Astrocyte (in vitro differentiated cells and primary cell): ENCODE data around the gene EPB41L1. TPM values are rescaled to one million over a fixed set of nuclear protein-coding genes. Genes with fewer than 3 reads are reported as not detected.

Source experiments
- DNase-seq: peaks from one replicate; pipeline ENCODE4 v3.0.0-alpha.2; 2010; ENCODE audit warnings: low read depth
- FAIRE-seq: peaks from 2 replicates; lab custom pipeline; 2011; peaks lifted over from hg19 to GRCh38; lab: Jason Lieb, UNC
- H2AFZ ChIP-seq: 2 replicates; pipeline ENCODE4 v1.6.0; 2012; ENCODE audit warnings: low read depth, low read length, inconsistent platforms
- H3K27ac ChIP-seq: 2 replicates; pipeline ENCODE4 v1.5.1; 2011; ENCODE audit warnings: low read depth, low read length, inconsistent platforms
- H3K27me3 ChIP-seq: 2 replicates; pipeline ENCODE4 v1.6.0; 2011; ENCODE audit warnings: low read length, inconsistent platforms; ENCODE audit not compliant: insufficient read depth
- H3K36me3 ChIP-seq: 2 replicates; pipeline ENCODE4 v1.5.1; 2011; ENCODE audit warnings: low read length, inconsistent platforms; ENCODE audit not compliant: insufficient read depth
- H3K4me1 ChIP-seq: 2 replicates; pipeline ENCODE4 v1.5.1; 2011; ENCODE audit warnings: low read length, inconsistent platforms; ENCODE audit not compliant: insufficient read depth
- H3K4me2 ChIP-seq: 2 replicates; pipeline ENCODE4 v1.6.0; 2012; ENCODE audit warnings: low read length, inconsistent platforms
- H3K4me3 ChIP-seq: 2 replicates; pipeline ENCODE4 v1.5.1; 2011; ENCODE audit warnings: low read depth, mild to moderate bottlenecking, low read length, inconsistent platforms; ENCODE audit not compliant: insufficient read depth
- H3K79me2 ChIP-seq: 2 replicates; pipeline ENCODE4 v1.6.0; 2012; ENCODE audit warnings: mild to moderate bottlenecking, low read length, inconsistent platforms; ENCODE audit not compliant: insufficient read depth
- H3K9ac ChIP-seq: 2 replicates; pipeline ENCODE4 v1.6.0; 2012; ENCODE audit warnings: mild to moderate bottlenecking, low read length, inconsistent platforms
- H3K9me3 ChIP-seq: 2 replicates; pipeline ENCODE4 v1.5.1; 2012; ENCODE audit warnings: low read depth, mild to moderate bottlenecking, low read length, inconsistent platforms; ENCODE audit not compliant: insufficient read depth
- H4K20me1 ChIP-seq: 2 replicates; pipeline ENCODE4 v1.6.0; 2012; ENCODE audit warnings: low read length, inconsistent platforms; ENCODE audit not compliant: insufficient read depth
- H3K27ac Mint-ChIP-seq: one replicate; pipeline ENCODE4 v1.8.0; 2021; ENCODE audit warnings: mild to moderate bottlenecking, mixed read lengths; ENCODE audit not compliant: unreplicated experiment
- H3K27me3 Mint-ChIP-seq: one replicate; pipeline ENCODE4 v1.8.0; 2021; ENCODE audit warnings: low read depth, mixed read lengths; ENCODE audit not compliant: unreplicated experiment
- H3K36me3 Mint-ChIP-seq: one replicate; pipeline ENCODE4 v1.8.0; 2021; ENCODE audit warnings: low read depth, mixed read lengths; ENCODE audit not compliant: unreplicated experiment
- H3K4me1 Mint-ChIP-seq: one replicate; pipeline ENCODE4 v1.8.0; 2021; ENCODE audit warnings: low read depth, mixed read lengths; ENCODE audit not compliant: unreplicated experiment
- H3K4me3 Mint-ChIP-seq: one replicate; pipeline ENCODE4 v1.8.0; 2021; ENCODE audit warnings: mild to moderate bottlenecking, moderate library complexity, mixed read lengths; ENCODE audit not compliant: unreplicated experiment
- H3K9me3 Mint-ChIP-seq: one replicate; pipeline ENCODE4 v1.8.0; 2021; ENCODE audit warnings: mild to moderate bottlenecking, mixed read lengths; ENCODE audit not compliant: unreplicated experiment
- EZH2 ChIP-seq: IDR thresholded peaks from 2 replicates; pipeline ENCODE4 v1.6.1; 2012; ENCODE audit warnings: mild to moderate bottlenecking, low read length, inconsistent platforms; ENCODE audit not compliant: insufficient read depth
- total RNA-seq: library from RNA; stranded (reverse); gene quantifications from 2 replicates; pipeline ENCODE4 v1.2.1, GENCODE V29; 2021
- TF ChIP-seq, protein P1 (sequence below): IDR thresholded peaks from 2 replicates; pipeline ENCODE4 v1.5.1; 2011; ENCODE audit warnings: low read depth, mild to moderate bottlenecking, inconsistent platforms, low read length, moderate library complexity; ENCODE audit not compliant: insufficient read depth

The EPB41L1 gene
- total RNA-seq, 1 donor from 2014 or later, result 39.4 TPM

DNA sequence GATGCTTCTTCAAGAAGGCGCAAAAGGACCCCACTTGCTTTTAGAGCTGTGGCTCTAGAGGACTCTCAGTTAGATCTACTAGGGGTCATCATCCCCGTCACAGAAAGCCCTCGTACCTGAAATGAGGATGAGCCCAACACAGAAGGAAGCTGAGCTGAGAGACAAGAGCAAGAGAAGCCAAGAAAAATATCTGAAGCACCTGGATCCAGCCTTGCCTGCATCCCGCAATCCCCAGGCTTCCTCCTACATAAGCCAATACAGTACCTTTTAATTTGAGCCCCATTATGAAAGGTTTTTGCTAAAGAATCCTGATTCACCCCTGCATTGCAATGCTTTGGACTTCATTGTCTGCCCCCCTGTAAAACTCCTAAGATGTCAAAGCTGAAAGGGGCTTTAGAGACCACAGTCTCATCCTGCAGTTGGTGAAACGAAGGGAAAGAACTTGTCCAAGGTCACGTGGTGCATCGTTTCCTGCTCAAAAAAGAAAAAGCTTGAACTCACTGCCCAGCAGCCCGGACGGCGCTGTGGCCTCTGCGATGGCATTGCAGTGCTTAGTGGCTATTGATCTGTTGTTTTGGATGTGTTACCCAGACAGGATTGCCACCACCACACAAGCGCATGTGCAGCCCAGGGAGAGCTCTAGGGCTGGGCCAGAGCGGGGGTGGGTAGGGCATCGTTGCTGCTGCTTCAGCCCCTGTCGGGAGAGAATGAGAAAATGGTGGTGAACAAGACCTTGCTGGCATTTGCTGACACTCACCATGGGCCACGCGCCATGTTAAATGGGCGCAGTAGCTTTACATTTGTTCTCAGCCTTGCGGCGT, 110.1 kb downstream of the EPB41L1 start:
- Mint-ChIP-seq H3K4me3 (no peak overlapping the region), H3K36me3 (no peaks in the 10 kb centered on the region), H3K27me3 (peaks cover 11% of the 10 kb centered on the region), H3K9me3 (no peaks in the 10 kb centered on the region), H3K27ac (no peak overlapping the region), H3K4me1 (peaks cover 5% of the 10 kb centered on the region)
- no peak overlapping the region for H3K27ac ChIP-seq
- FAIRE-seq (no peak), DNase-seq (no peak)
- no peaks in the 10 kb centered on the region for H3K4me1 ChIP-seq
- no peaks in the 10 kb centered on the region for H3K9me3 ChIP-seq
- no peak overlapping the region for H2AFZ ChIP-seq
- H3K27me3 ChIP-seq, result no peaks in the 10 kb centered on the region
- H3K79me2 ChIP-seq, result no peaks in the 10 kb centered on the region
- no peak for TF ChIP-seq EZH2
- TF ChIP-seq, protein P1, sequence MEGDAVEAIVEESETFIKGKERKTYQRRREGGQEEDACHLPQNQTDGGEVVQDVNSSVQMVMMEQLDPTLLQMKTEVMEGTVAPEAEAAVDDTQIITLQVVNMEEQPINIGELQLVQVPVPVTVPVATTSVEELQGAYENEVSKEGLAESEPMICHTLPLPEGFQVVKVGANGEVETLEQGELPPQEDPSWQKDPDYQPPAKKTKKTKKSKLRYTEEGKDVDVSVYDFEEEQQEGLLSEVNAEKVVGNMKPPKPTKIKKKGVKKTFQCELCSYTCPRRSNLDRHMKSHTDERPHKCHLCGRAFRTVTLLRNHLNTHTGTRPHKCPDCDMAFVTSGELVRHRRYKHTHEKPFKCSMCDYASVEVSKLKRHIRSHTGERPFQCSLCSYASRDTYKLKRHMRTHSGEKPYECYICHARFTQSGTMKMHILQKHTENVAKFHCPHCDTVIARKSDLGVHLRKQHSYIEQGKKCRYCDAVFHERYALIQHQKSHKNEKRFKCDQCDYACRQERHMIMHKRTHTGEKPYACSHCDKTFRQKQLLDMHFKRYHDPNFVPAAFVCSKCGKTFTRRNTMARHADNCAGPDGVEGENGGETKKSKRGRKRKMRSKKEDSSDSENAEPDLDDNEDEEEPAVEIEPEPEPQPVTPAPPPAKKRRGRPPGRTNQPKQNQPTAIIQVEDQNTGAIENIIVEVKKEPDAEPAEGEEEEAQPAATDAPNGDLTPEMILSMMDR, result no peak
- no peaks in the 10 kb centered on the region for H3K36me3 ChIP-seq
- H3K4me2 ChIP-seq, result no peak overlapping the region
- H3K9ac ChIP-seq, result no peak overlapping the region
- H4K20me1 ChIP-seq, result no peaks in the 10 kb centered on the region
- H3K4me3 ChIP-seq, result no peak overlapping the region

DNA sequence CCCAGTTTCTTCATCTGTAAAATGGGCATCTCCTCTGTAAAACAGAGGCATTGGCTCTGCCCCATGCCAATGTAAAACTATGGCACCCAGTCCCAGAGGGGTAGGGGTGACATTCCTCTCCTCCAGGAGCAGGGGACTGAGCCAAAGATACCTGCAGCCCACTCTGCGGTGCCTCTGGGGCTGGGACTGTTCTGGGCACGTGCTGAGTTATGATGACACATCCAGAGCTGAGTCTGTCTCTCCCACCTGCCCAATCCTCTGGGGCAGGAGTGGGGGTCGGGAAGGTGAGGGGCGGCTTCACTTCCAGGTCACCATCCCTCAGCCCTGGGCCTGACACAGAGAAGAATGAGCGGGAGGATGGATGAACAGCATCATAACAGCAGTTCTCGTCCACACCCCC, 111.6 kb downstream of the EPB41L1 start:
- peaks cover 6% of the 10 kb centered on the region for H3K4me1 Mint-ChIP-seq
- DNase-seq, result no peak
- Histone ChIP-seq H3K4me1 (no peaks in the 10 kb centered on the region), H3K9me3 (no peaks in the 10 kb centered on the region), H3K4me2 (no peak overlapping the region), H3K79me2 (no peaks in the 10 kb centered on the region), H3K4me3 (no peak overlapping the region), H3K27ac (no peak overlapping the region), H2AFZ (no peak overlapping the region), H3K27me3 (no peaks in the 10 kb centered on the region), H3K36me3 (no peaks in the 10 kb centered on the region), H4K20me1 (no peaks in the 10 kb centered on the region), H3K9ac (no peak overlapping the region)
- H3K27me3 Mint-ChIP-seq, result peaks cover 9% of the 10 kb centered on the region
- H3K36me3 Mint-ChIP-seq, result no peaks in the 10 kb centered on the region
- no peak overlapping the region for H3K4me3 Mint-ChIP-seq
- FAIRE-seq, result no peak
- no peak for TF ChIP-seq EZH2
- TF ChIP-seq, protein P1, result no peak
- H3K9me3 Mint-ChIP-seq, result no peaks in the 10 kb centered on the region
- H3K27ac Mint-ChIP-seq, result no peak overlapping the region
